HG02884 (cell line): ENCODE measurements around the gene IPO8.

ENCODE experiments used
- ATAC-seq: cut with Tn5 transposase; IDR thresholded peaks from one replicate; pipeline ENCODE4 v1.9.1; 2021; ENCODE audit warnings: mild to moderate bottlenecking, moderate library complexity; ENCODE audit not compliant: unreplicated experiment

IPO8 gene

GRCh38 chr12:30695199-30696102 is at the start of gene IPO8:
TSS of gene IPO8 (minus strand) at chr12:30695869. CDS start at chr12:30695647, 222 bp downstream.
- peak; percentile 74 for ATAC-seq

- ATAC-seq: no peak
Observed at GRCh38 chr12:30744321-30744720, 48.7 kb upstream of the IPO8 start.

GRCh38 chr12:30740274-30740673 is 44.6 kb upstream of the IPO8 start:
- no peak for ATAC-seq

- no peak for ATAC-seq
Observed at GRCh38 chr12:30739020-30739419, 43.4 kb upstream of the IPO8 start.

GRCh38 chr12:30732954-30733637 is 37.4 kb upstream of the IPO8 start:
- ATAC-seq: no peak

- no peak for ATAC-seq
Observed at GRCh38 chr12:30730011-30730410, 34.3 kb upstream of the IPO8 start.

- no peak for ATAC-seq
Observed at GRCh38 chr12:30729547-30729946, 33.9 kb upstream of the IPO8 start.

- no peak for ATAC-seq
Observed at GRCh38 chr12:30726647-30727046, 31.0 kb upstream of the IPO8 start.

GRCh38 chr12:30725739-30726138 is 30.1 kb upstream of the IPO8 start:
- no peak for ATAC-seq

GRCh38 chr12:30719060-30719459 is 23.4 kb upstream of the IPO8 start:
- no peak for ATAC-seq

GRCh38 chr12:30707613-30708342 is 12.1 kb upstream of the IPO8 start:
- ATAC-seq: no peak

- no peak for ATAC-seq
Observed at GRCh38 chr12:30706476-30706875, 10.8 kb upstream of the IPO8 start.

- no peak for ATAC-seq
Observed at GRCh38 chr12:30701056-30701455, 5.4 kb upstream of the IPO8 start.

GRCh38 chr12:30700216-30700900 is 4.7 kb upstream of the IPO8 start:
- ATAC-seq: no peak

- no peak for ATAC-seq
Observed at GRCh38 chr12:30698346-30698745, 2.7 kb upstream of the IPO8 start.

- ATAC-seq: no peak
Observed at GRCh38 chr12:30696943-30697342, 1.3 kb upstream of the IPO8 start.

- no peak for ATAC-seq
Observed at GRCh38 chr12:30696486-30696885, 817 bp upstream of the IPO8 start.

- ATAC-seq: peak; percentile 40
Observed at GRCh38 chr12:30696103-30696408, 387 bp upstream of the IPO8 start.

- peak; percentile 34 for ATAC-seq
Observed at GRCh38 chr12:30694412-30695198, 1.1 kb downstream of the IPO8 start.

GRCh38 chr12:30692470-30692869 is 3.2 kb downstream of the IPO8 start:
- ATAC-seq: no peak
